HG03558 (cell line): ENCODE measurements around the gene SLC16A10.
A peak's percentile ranks its signal among the peaks of the same experiment; 100 is the strongest.
"Not testable (repeated sequence)": the region's sequence is repeated elsewhere in the genome, so short reads cannot be mapped to it uniquely, and the experiment has no call there.

Source experiments
- ATAC-seq: cut with Tn5 transposase; IDR thresholded peaks from one replicate; pipeline ENCODE4 v1.9.1; 2021; ENCODE audit warnings: moderate number of reproducible peaks; ENCODE audit not compliant: unreplicated experiment; ENCODE audit errors: extremely low read depth

SLC16A10 gene

DNA sequence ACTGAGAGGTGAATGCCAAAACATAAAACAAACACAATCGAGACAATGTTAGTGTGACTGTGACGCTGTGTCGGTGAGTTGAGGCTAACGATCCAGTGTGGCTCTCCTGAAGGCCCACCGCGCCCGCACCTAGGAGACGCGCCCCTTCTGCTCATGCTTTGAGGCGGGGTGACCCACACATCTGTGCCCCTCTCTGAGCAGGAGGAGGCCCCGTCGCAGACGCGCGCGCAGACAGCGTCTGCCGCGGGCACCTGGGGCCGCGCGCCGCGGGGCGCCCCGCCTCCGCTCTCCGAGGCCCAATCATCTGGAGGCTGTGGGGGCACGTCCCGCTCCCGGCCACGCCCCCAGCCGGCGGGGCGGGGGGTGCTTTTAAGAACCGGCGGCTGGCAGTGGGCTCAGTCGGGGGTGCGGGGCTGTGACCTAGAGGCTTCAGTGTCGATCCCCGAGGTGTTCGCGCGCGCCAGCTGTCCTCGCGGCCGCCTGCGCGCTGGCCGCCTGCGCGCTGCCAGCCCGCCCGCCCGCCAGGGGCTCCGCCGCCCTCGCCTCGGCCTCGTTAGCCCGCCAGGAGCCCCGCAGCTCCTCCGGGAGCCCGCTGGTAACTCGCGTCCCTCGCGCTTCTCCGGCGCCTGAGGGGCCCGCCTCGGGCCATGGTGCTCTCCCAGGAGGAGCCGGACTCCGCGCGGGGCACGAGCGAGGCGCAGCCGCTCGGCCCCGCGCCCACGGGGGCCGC is at the start of gene SLC16A10:
SLC16A10 (plus strand) TSS at position 398 of the 730 bp plus-strand sequence; CDS start at position 648, 250 bp downstream.
- ATAC-seq = peak; percentile 66

GRCh38 chr6:111038534-111039252 is 48.6 kb upstream of the SLC16A10 start:
- ATAC-seq = no peak

DNA sequence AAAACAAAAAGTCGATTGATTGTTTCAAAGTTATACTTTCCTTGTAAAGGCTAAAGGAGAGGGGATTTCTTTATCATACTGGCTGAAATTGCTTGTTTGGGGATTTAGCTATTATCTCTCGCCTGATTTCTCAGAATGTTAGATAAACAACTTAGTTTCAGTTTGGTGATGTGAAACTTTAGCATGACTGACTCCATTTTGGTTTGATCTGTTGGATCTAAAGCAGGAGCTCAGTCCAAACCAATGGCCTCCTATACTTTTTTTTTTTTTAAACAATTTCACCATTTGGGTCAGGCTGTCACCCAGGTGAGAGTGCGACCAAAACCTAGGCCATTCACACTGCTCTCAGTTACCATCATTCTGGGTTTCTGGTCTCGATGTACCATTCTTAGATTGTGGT is 45.4 kb upstream of the SLC16A10 start:
- no peak for ATAC-seq

DNA sequence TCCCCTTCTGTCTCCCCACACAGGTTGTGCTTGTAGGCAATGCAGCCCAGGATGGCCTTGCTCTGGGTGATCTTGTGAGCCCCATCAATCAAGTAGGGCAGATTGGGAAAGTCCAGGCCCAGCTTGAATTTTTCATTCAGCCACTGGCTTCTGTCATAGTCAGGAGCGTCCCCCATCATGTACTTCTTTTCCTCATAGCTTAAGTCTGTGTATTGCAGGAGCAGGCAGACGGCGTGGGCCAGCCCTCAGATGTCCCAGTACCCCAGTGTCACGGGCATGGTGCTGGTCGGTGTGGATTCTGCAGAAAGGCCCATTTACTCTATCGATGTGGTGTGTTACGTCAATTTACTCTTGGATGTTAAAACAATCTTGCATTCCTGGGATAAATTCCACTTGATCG is 40.1 kb upstream of the SLC16A10 start:
- ATAC-seq = no peak

DNA sequence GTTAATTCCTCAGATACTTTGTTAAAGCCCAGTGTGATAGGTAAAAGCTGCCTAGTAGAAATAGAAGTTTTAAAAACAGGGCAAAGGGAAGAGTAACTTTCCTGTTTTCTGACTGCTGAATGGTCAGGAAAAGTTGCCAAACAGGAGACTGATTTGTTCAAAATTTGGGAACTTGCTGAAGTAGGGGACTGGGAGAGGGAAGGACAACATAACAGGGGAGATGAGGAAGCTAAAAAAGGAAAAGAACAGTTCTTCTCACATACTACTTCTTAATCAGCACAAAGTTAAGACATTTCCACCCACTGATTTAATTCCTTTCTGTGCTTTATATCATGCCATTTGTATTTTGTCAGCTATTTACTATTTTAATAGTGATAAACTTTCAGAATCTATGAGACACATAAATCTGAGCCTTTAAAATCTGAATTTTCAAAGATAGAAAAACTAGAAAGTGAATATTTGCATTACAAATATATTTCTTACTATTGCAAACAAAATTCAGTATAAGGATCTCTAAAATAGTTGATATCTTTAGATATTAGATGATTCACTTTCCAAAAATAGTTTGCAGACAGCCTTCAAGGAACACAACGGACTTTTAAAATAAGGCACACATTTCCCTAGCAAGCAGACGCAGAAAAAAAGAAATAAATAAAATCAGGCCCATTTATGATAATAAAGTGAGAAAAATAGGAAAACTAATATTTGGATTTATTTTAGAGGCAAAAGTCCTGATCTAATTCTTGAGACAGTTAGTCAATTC is 36.9 kb upstream of the SLC16A10 start:
- ATAC-seq = no peak

DNA sequence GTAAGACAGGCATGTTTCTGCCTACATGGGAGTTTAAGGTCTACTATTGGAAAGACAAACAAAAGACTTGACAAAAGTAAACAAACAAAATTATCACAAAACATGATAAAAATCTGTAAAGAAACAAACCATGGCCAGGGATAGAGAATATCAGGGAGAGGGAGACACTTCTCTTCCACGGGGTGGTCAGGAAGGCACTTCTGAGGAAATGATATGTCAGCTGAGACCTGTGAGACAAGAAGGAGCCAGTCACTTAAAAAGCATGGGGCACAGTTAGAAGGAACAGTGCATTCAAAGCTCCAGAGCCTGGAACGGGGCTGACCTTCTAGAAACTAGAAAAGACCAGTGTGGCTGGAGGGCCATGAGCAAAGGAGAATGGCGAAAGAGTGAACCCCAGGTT is 35.1 kb upstream of the SLC16A10 start:
- ATAC-seq = no peak

GRCh38 chr6:111057074-111057752 is 30.1 kb upstream of the SLC16A10 start:
- ATAC-seq = no peak

- ATAC-seq = no peak
These were observed 25.8 kb upstream of the SLC16A10 start for GRCh38 chr6:111061508-111061907.

DNA sequence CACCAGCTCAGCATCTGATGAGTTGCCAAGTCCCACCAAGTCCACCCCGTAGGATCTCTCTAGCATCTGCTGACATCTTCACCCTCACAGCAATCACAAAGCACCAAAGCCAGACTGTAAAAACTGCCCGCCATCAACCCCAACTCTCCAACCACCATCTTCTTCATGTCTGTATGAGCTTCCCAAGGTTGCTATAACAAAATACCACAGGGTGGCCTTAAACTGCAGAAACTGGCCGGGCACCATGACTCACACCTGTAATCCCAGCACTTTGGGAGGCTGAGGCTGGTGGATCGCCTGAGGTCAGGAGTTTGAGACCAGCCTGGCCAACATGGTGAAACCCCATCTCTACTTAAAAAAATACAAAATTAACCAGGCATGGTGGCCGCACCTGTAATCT is 25.3 kb upstream of the SLC16A10 start:
- not testable (repeated sequence) for ATAC-seq

DNA sequence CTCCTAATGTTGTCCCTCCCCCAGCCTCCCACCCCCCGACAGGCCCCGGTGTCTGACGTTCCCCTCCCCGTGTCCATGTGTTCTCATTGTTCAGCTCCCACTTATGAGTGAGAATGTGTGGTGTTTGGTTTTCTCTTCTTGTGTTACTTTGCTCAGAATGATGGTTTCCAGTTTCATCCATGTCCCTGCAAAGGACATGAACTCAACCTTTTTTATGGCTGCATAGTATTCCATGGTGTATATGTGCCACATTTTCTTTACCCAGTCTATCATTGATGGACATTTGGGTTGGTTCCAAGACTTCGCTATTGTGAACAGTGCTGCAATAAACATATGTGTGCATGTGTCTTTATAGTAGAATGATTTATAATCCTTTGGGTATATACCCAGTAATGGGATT is 24.4 kb upstream of the SLC16A10 start:
- ATAC-seq = not testable (repeated sequence)

GRCh38 chr6:111068109-111068865 is 19.0 kb upstream of the SLC16A10 start:
- ATAC-seq = no peak

DNA sequence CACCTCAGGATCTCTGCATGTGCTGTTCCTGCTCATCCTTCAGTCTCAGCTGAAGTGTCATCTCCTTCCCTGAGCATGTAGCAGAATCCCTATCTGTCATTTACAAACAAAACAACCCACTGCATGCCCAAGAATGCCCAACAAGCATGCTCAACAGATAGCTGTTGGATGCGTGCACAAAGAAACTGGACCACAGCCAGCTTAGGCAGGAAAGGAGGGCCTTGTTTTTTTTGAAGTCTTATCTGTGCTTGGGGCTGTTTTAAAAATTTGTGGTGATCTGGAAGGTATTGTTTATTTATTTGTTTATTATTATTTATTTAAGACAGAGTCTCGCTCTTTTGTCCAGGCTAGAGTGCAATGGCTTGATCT is 18.5 kb upstream of the SLC16A10 start:
- no peak for ATAC-seq

DNA sequence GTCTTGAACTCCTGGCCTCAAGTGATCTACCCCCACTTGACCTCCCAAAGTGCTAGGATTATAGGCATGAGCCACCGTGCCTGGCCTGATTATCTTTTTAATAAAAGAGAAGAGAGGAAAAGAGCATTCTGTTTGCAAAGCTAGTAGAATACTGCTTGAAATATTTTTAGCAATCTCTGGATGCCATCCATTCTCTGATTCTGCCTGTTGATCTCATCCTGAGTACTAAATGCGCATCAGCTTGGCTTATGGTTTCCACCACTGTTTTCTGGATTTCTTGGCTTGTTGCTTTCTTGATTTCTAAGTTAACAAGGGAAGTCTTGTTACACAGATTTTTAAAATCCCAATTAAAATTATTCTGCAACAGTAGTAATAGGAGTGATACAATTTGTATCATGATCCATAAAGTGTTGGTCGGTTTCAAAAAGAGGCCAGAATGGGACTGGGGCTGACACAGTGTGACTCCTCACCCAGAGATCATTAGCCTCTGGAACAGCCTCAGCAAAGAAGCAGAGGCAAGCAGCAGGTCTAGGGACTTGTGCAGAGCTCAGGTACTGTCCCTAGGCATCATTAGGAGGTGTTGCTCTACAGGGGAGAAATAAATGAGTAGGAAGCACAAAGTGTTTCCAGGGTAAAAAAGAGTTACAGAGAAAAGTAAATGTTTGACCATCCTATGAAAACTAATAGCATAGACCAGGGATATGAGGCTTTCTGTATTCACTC is 17.8 kb upstream of the SLC16A10 start:
- no peak for ATAC-seq

DNA sequence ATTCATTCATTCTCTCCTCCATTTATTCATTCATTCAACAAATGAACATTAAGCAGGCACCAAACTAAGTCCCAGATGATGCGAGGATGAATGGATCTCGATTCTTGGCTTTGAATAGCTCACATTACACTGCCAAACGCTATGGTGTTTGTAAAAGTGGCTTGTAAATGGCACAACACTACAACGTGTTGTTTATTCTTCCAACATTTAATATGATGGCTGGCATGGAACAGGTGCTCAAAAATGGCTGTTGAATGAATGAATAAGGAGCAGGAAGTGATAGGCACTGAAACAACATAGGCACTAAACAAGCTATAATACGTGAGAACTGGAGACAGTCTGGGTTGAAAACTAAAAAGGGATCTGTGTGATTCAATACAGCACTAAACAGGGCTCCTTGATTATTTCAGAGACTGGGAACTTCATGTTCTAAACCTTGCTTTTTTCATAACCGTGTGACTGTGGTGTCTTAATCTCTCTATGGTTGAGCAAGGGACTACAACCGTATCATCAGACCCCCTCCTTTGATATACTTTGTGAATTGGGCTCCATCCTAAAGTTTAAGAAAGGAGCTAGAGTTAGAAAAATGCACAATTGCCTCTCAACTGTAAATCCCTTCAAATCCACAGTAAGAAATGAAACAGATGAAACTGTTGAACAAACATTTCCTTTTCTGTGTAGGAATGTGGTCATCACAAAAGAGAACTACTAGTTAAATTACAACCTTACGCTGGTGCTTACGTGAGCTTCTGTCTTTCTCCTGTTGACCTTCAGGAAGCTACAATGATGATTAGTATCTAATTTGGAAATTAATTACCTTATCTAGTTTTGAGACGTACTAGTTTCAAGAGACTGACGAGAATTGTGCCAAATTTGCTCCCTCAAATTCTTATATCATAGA is 16.9 kb upstream of the SLC16A10 start:
- no peak for ATAC-seq

GRCh38 chr6:111072801-111073360 is 14.4 kb upstream of the SLC16A10 start:
- no peak for ATAC-seq

DNA sequence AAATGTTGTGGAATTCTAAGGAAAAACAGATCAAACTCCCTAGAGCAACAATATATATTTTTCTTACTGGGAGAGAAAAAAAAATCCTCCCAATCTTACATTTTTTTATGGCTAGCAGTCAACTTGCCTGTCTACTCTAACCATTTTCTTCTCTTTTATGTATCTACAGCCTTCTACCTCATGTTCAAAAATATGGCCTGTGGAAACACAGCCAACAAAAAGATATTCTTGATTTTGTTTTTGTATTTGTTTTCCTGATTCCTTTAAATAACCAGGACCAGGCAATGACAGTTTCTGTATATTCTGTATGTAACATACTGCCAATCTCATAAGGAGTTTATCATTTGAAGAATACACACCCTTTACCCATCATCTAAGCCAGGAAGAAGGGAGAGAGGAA is 13.0 kb upstream of the SLC16A10 start:
- no peak for ATAC-seq

DNA sequence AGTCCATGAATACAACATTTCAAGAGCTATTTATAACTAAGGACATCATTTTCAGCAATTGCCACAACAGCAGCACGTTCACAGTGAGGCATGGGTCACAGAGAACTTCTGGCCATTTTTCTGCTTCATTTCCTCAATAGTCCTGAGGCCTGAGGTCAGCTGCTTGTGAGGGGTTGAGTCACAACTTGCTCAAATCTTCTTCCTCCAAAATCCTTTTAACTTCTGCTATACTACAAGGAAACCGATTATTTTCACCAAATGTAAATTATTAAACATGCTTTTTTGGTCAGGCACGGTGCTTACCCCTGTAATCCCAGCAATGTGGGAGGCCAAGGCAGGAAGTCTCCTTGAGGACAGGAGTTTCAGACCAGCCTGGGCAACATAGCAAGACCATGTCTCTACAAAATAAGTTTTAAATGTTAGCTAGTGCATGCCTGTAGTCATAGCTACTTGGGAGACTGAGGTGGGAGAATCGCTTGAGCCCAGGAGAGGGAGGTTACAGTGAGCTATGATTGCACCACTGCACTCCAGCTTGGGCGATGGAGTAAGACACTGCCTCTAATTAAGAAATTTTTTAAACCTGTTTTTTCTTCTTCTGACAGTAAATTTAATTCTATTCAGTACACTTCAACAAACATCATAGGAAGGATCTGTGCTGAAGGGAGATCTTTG is 11.1 kb upstream of the SLC16A10 start:
- no peak for ATAC-seq
